IMR-90 (cell line): ENCODE results near the gene C1QTNF1. TPM values are rescaled to one million over a fixed set of nuclear protein-coding genes. Genes with fewer than 3 reads are reported as not detected.

Source experiments
- ATAC-seq: fragments of 200-7000 bp; cut with Tn5 transposase; 2 replicates; pipeline ENCODE4 v1.9.1; 2020; ENCODE audit warnings: low read depth, mild to moderate bottlenecking, moderate library complexity
- BruUV-seq: library from RNA; stranded (reverse); fragments of 400-500 nt; replicated peaks from 2 replicates; lab custom pipeline; 2021; lab: Mats Ljungman, UMichigan
- CTCF ChIA-PET: fragments of 300-600 bp; formaldehyde crosslinking; extraction: SDS; loops from one replicate; lab custom pipeline; 2021; ENCODE audit warnings: antibody characterized with exemption; lab: Yijun Ruan, JAX
- POLR2A ChIA-PET: fragments of 300-600 bp; sonication (Branson Sonifier 250); formaldehyde crosslinking; loops from one replicate; lab custom pipeline; 2022; ENCODE audit warnings: antibody characterized with exemption; ENCODE audit not compliant: unreplicated experiment; lab: Charles Lee
- DNase-seq: peaks from one replicate; pipeline ENCODE4 v3.0.0; 2013
- H2AFZ ChIP-seq: replicated peaks from 2 replicates; pipeline ENCODE3; 2013; ENCODE audit warnings: low read length, mild to moderate bottlenecking; ENCODE audit not compliant: poor library complexity
- H2AK5ac ChIP-seq: 2 replicates; pipeline ENCODE4 v1.6.1; 2013; ENCODE audit warnings: low read depth, low read length, inconsistent platforms
- H2AK9ac ChIP-seq: replicated peaks from 2 replicates; pipeline ENCODE3; 2013; ENCODE audit warnings: mild to moderate bottlenecking, low read depth, low read length, moderate library complexity; ENCODE audit not compliant: poor library complexity
- H2BK120ac ChIP-seq: 2 replicates; pipeline ENCODE4 v1.6.1; 2013; ENCODE audit warnings: low read depth, low read length, inconsistent platforms
- H2BK15ac ChIP-seq: 3 replicates; pipeline ENCODE4 v1.6.1; 2013; ENCODE audit warnings: low read depth, low read length, inconsistent platforms
- H2BK20ac ChIP-seq: 2 replicates; pipeline ENCODE4 v1.6.1; 2013; ENCODE audit warnings: low read depth, mild to moderate bottlenecking, inconsistent platforms, low read length, moderate library complexity
- H2BK5ac ChIP-seq: 2 replicates; pipeline ENCODE4 v1.6.1; 2013; ENCODE audit warnings: mild to moderate bottlenecking, low read depth, low read length, inconsistent platforms; ENCODE audit not compliant: poor library complexity, severe bottlenecking
- H3K14ac ChIP-seq: replicated peaks from 2 replicates; pipeline ENCODE4 v1.6.1; 2013; ENCODE audit warnings: low read depth, low read length, inconsistent platforms
- H3K18ac ChIP-seq: 2 replicates; pipeline ENCODE4 v1.6.1; 2013; ENCODE audit warnings: low read depth, low read length, control low read depth
- H3K23ac ChIP-seq: 2 replicates; pipeline ENCODE4 v1.6.1; 2013; ENCODE audit warnings: low read depth, low read length, inconsistent platforms
- H3K27ac ChIP-seq: 2 replicates; pipeline ENCODE4 v1.5.1; 2013; ENCODE audit warnings: mild to moderate bottlenecking, control low read depth, low read length; ENCODE audit not compliant: insufficient read depth
- H3K27me3 ChIP-seq: 2 replicates; pipeline ENCODE4 v1.6.1; 2013; ENCODE audit warnings: low read length; ENCODE audit not compliant: control insufficient read depth, insufficient read depth
- H3K36me3 ChIP-seq: 2 replicates; pipeline ENCODE4 v1.6.1; 2013; ENCODE audit warnings: low read length, mixed read lengths; ENCODE audit not compliant: control insufficient read depth, insufficient read depth
- H3K4ac ChIP-seq: 2 replicates; pipeline ENCODE4 v1.6.1; 2013; ENCODE audit warnings: low read depth, low read length, inconsistent platforms
- H3K4me1 ChIP-seq: 2 replicates; pipeline ENCODE4 v1.6.1; 2013; ENCODE audit warnings: low read length, mixed read lengths; ENCODE audit not compliant: control insufficient read depth, insufficient read depth
- H3K4me2 ChIP-seq: 2 replicates; pipeline ENCODE4 v1.6.1; 2013; ENCODE audit warnings: low read depth, mild to moderate bottlenecking, control low read depth, low read length, moderate library complexity
- H3K4me3 ChIP-seq: 2 replicates; pipeline ENCODE4 v1.5.1; 2013; ENCODE audit warnings: low read depth, mild to moderate bottlenecking, control low read depth, low read length, moderate library complexity; ENCODE audit not compliant: insufficient read depth
- H3K56ac ChIP-seq: 2 replicates; pipeline ENCODE4 v1.6.1; 2013; ENCODE audit warnings: low read length, inconsistent platforms; ENCODE audit not compliant: insufficient read depth; ENCODE audit errors: extremely low read depth
- H3K79me1 ChIP-seq, 2 experiments: 2 replicates each; pipeline ENCODE4 v1.6.1; 2013; ENCODE audit warnings: low read length in 2 of 2, inconsistent platforms in 1 of 2, low read depth in 1 of 2
- H3K9ac ChIP-seq: 2 replicates; pipeline ENCODE4 v1.6.1; 2013; ENCODE audit warnings: low read depth, low read length, control low read depth
- H3K9me1 ChIP-seq: 2 replicates; pipeline ENCODE4 v1.6.1; 2013; ENCODE audit warnings: low read length, inconsistent platforms; ENCODE audit not compliant: insufficient read depth
- H3K9me3 ChIP-seq: 2 replicates; pipeline ENCODE4 v1.6.1; 2013; ENCODE audit warnings: low read length; ENCODE audit not compliant: control insufficient read depth, insufficient read depth
- H4K20me1 ChIP-seq: 2 replicates; pipeline ENCODE4 v1.6.1; 2013; ENCODE audit warnings: low read length, inconsistent platforms; ENCODE audit not compliant: insufficient read depth
- H4K5ac ChIP-seq: 2 replicates; pipeline ENCODE4 v1.6.1; 2013; ENCODE audit warnings: mild to moderate bottlenecking, low read depth, low read length, control low read depth
- H4K8ac ChIP-seq, 2 experiments: 2 replicates each; pipeline ENCODE4 v1.6.1; 2013; ENCODE audit warnings: low read depth in 2 of 2, low read length in 2 of 2, control low read depth in 1 of 2, inconsistent platforms in 1 of 2
- H4K91ac ChIP-seq: 2 replicates; pipeline ENCODE4 v1.6.1; 2013; ENCODE audit warnings: low read depth, low read length, inconsistent platforms; ENCODE audit not compliant: insufficient read depth
- CEBPB ChIP-seq: IDR thresholded peaks from 2 replicates; pipeline ENCODE4 v1.6.1; 2012; ENCODE audit warnings: low read depth, low read length, improper control_type of control experiment
- FOS ChIP-seq: fragments of 150-350 bp; IDR thresholded peaks from 2 replicates; pipeline ENCODE4 v1.6.1; 2016; ENCODE audit warnings: low read depth, low read length
- MAFK ChIP-seq: IDR thresholded peaks from 2 replicates; pipeline ENCODE4 v1.6.1; 2012; ENCODE audit warnings: low read depth, low read length, improper control_type of control experiment
- MXI1 ChIP-seq: IDR thresholded peaks from 2 replicates; pipeline ENCODE4 v1.6.1; 2012; ENCODE audit warnings: low read depth, mild to moderate bottlenecking, low read length, moderate library complexity, borderline replicate concordance
- WGBS, 2 experiments: methylation state at CpG; one replicate each; pipeline versions ENCODE4 v1.1.5 to v1.1.7; 2013; ENCODE audit warnings: missing lambda C conversion rate in 2 of 2; ENCODE audit not compliant: insufficient read length in 1 of 2; ENCODE audit errors: extremely low coverage in 2 of 2; 5-methylcytosine and 5-hydroxymethylcytosine counted together
- dilution Hi-C: fragments of 300-500 bp; cut with HindIII; formaldehyde crosslinking; loops from one replicate; pipeline ENCODE4 v1.14.3; 2018; ENCODE audit warnings: low sequenced_read_pairs; ENCODE audit not compliant: unreplicated experiment
- in situ Hi-C: fragments of 300-500 bp; cut with MboI; formaldehyde crosslinking; loops from 3 replicates; pipeline ENCODE4 v1.14.3; 2019; ENCODE audit warnings: low sequenced_read_pairs, inconsistent platforms, mixed read lengths
- intact Hi-C: fragments of 100-400 bp; cut with micrococcal nuclease; formaldehyde crosslinking; loops from 2 replicates; pipeline ENCODE4 v1.10.0; 2022
- polyA plus RNA-seq, 3 experiments: library from polyadenylated mRNA; depleted of rRNA; stranded (reverse); fragments of >200 nt; gene quantifications; 2 replicates each; pipeline ENCODE4 v1.2.3, GENCODE V29; 2012; ENCODE audit warnings: low replicate concordance in 1 of 3
- total RNA-seq: library from RNA; depleted of rRNA; stranded (reverse); fragments of >200 nt; gene quantifications from 2 replicates; pipeline ENCODE4 v1.2.3, GENCODE V29; 2012

C1QTNF1 gene
- total and polyA plus RNA-seq, 2 of the 4 experiments (the other 2 are of a cell fraction), result 3.4 to 8.4 TPM

DNA sequence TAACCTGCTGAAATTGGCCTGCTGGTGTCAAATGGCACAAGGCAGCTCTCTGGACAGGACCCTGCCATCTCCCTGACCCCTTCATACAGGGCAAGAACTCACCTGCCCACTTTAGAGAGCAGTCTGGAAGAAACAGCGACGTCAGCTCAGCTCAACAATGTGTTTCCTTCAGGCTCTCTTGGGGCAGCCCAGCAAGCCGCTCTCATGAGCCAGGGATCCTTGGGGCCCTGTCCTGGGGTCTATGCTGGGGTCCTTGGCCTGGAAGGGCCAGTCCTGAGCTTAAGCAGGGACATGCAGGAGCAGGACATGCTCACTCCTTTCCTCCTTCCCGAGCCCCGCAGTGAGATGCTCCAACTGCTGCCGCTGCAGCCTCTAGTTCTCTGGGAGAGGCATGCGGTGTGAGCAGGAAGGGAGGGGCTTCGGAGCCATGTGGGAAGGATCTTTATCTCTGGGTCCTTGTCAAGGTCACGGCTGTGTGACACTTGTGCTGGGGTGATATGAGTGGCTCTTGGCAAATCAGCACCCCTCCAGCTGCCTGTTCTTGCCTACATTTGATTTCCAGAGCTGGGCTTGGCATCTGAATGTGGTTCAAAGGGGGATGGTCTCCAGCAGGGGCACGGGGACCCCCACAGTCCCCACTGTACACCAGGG is 3.4 kb downstream of the C1QTNF1 start:
- H4K5ac ChIP-seq, result peak overlapping the region; percentile 88
- dilution Hi-C loops (no loop called here), in situ Hi-C loops (no loop called here), intact Hi-C loops (no loop called here)
- peak overlapping the region; percentile 82; the same call in 2 of the 3 replicates for H2BK15ac ChIP-seq
- no peak overlapping the region for H3K4me3 ChIP-seq
- H2BK5ac ChIP-seq, result peak overlapping the region; percentile 28
- peak overlapping the region; percentile 71 to 88; a peak in 3 of 4 replicates for H4K8ac ChIP-seq
- ATAC-seq (peak; percentile 10; the same call in 1 of the 2 replicates), DNase-seq (no peak)
- POLR2A ChIA-PET, result interaction anchor here (1.0 kb wide), 1 partner anchor 11 kb away, joined by 3 read pairs; no protein-coding TSS in a partner anchor
- H4K91ac ChIP-seq, result peak overlapping the region; percentile 79
- TF ChIP-seq CEBPB, result no peak
- no peak for TF ChIP-seq FOS
- no peak for TF ChIP-seq MAFK
- no peak for TF ChIP-seq MXI1
- peaks cover under 1% of the 10 kb centered on the region; the same call in 1 of the 2 replicates for H3K27me3 ChIP-seq
- 67% methylated on average over 3 of the region's 10 CpGs; no CpG with 5 or more reads in 1 of the 2 experiments for WGBS, 2 experiments
- H3K18ac ChIP-seq, result peak overlapping the region; percentile 87
- no TSS peak for BruUV-seq
- 0 out of 2 replicates have a peak overlapping the region, but pooled peaks have one; percentile 6 for H3K23ac ChIP-seq
- H3K4ac ChIP-seq, result peak overlapping the region; percentile 82
- peak overlapping the region; percentile 59 for H2AK9ac ChIP-seq
- no peaks in the 10 kb centered on the region for H3K9me3 ChIP-seq
- CTCF ChIA-PET, result interaction anchor here (0.9 to 1.1 kb wide), 3 partner anchors 18 to 365 kb away, joined by 3 to 4 read pairs (median 3); no protein-coding TSS in a partner anchor
- H3K4me2 ChIP-seq, result peak overlapping the region; percentile 54
- H2AFZ ChIP-seq, result peak overlapping the region; percentile 58
- H3K27ac ChIP-seq, result peak overlapping the region; percentile 18
- no peak overlapping the region for H3K56ac ChIP-seq
- peaks cover 24% of the 10 kb centered on the region for H3K9me1 ChIP-seq
- peak overlapping the region; percentile 70 for H3K14ac ChIP-seq
- peaks cover 7 to 31% of the 10 kb centered on the region in 2 experiments; a peak in 2 of 4 replicates for H3K79me1 ChIP-seq
- H4K20me1 ChIP-seq, result no peaks in the 10 kb centered on the region
- H2BK120ac ChIP-seq, result peak overlapping the region; percentile 92
- peak overlapping the region; percentile 0; the same call in 1 of the 2 replicates for H3K9ac ChIP-seq
- no peaks in the 10 kb centered on the region for H3K36me3 ChIP-seq
- peak overlapping the region; percentile 96 for H2AK5ac ChIP-seq
- H3K4me1 ChIP-seq, result peaks cover 27% of the 10 kb centered on the region
- peak overlapping the region; percentile 93 for H2BK20ac ChIP-seq
